GM21390 (cell line): ENCODE data around the gene ETV6.
"Not testable (repeated sequence)": the region's sequence is repeated elsewhere in the genome, so short reads cannot be mapped to it uniquely, and the experiment has no call there.

ENCODE experiments used
- ATAC-seq: cut with Tn5 transposase; IDR thresholded peaks from one replicate; pipeline ENCODE4 v1.9.1; 2021; ENCODE audit not compliant: unreplicated experiment

ETV6 gene

GRCh38 chr12:11905534-11905933, 256.1 kb downstream of the ETV6 start:
- ATAC-seq, result no peak

- no peak for ATAC-seq
Observed at GRCh38 chr12:11906286-11906935, 256.9 kb downstream of the ETV6 start.

DNA sequence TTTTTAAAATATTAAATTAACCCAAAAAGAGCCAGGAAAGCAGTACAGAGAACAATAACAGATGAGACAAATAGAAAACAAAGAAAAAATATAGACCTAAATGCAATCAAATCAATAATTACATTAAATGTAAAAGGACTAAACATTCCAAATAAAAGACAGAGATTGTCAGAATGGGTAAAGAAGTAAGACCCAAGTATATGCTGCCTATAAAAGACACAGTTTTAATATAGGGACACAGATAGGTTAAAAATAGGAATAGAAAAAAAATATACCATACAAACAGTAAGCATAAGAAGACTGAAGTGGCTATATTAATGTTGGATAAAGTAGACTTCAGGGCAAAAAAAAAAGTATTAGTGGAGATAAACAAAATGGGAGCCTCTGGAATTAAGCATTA, 258.2 kb downstream of the ETV6 start:
- no peak for ATAC-seq

- ATAC-seq, result not testable (repeated sequence)
Observed at GRCh38 chr12:11909406-11909805, 259.9 kb downstream of the ETV6 start.

GRCh38 chr12:11916113-11916512, 266.6 kb downstream of the ETV6 start:
- no peak for ATAC-seq

GRCh38 chr12:11916771-11917170, 267.3 kb downstream of the ETV6 start:
- no peak for ATAC-seq

DNA sequence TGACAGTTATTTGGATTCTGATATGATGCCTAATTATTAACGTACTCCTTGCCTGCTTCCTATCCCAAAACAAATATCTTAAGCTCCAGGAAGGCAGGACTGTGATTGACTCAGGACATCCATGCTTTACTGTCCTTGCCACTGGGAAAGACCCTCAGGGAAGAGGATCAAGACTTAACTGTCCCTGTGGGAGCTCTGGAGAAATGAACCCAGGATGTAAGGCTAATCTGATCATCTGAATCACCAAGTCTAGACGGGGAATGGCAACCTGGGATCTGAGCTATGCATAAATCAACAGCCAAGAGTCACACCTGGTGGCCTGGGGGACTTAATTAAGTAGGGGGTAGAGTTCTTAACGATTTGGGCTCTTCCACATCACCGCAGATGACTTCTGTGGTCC, 268.0 kb downstream of the ETV6 start:
- ATAC-seq, result no peak

GRCh38 chr12:11920231-11920630, 270.8 kb downstream of the ETV6 start:
- ATAC-seq, result no peak

DNA sequence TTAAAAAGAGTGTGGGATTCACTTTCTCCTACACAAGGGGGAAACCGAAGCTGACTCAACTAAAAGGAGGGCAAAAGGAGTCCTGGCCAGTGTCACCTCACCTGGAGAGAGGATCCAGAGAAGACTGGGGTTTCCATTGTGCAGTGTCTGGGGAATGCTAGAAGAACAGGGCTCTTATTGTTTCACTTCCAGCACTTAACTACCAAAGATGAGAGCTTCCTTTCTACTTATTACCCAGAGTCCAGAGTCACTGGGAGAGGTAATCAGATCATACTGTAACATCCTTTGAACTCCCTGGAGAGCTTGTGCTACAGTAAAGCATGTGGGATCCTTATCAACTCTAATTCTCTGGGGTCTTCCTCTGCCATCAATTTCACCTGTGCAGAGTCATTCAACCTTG, 272.9 kb downstream of the ETV6 start:
- no peak for ATAC-seq

DNA sequence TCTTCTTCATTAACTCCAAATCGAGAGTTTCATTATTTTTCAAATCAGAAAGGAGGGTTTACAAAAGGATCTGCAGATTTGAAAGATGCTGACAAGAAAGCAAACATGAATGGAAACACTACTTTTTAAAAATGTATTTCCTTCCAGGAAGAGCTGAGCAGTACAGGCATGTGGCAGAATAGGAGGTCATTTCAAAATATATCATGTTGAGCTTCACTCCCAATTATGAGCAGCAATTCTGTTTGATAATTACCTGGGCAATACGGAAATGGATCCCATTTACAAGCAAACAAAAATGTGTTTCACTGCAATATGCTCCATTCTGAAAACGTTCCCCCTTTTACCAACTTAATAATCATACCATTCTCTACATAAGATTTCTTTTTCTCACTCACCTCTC, 273.6 kb downstream of the ETV6 start:
- no peak for ATAC-seq

- no peak for ATAC-seq
Observed at GRCh38 chr12:11927286-11927935, 277.9 kb downstream of the ETV6 start.

- ATAC-seq, result no peak
Observed at GRCh38 chr12:11929714-11930113, 280.2 kb downstream of the ETV6 start.

- ATAC-seq, result no peak
Observed at GRCh38 chr12:11939223-11939622, 289.7 kb downstream of the ETV6 start.

- no peak for ATAC-seq
Observed at GRCh38 chr12:11941606-11942337, 292.3 kb downstream of the ETV6 start.

GRCh38 chr12:11943919-11944700, 294.6 kb downstream of the ETV6 start:
- no peak for ATAC-seq
